Loucy (cell line): Measurements from ENCODE around the gene USP31.

Experiments used
- H2AFZ ChIP-seq: fragments of 200-600 bp; sonication (generic); 2 replicates; pipeline ENCODE4 v1.6.0; 2016; ENCODE audit warnings: antibody characterized with exemption, mild to moderate bottlenecking, low read length, moderate library complexity
- H3F3A ChIP-seq: fragments of 200-600 bp; 2 replicates; pipeline ENCODE4 v1.6.0; 2016; ENCODE audit warnings: antibody characterized with exemption, low read depth, mild to moderate bottlenecking
- H3K27me3 ChIP-seq: fragments of 200-600 bp; sonication (generic); 2 replicates; pipeline ENCODE4 v1.6.1; 2014; ENCODE audit warnings: low read length, mild to moderate bottlenecking; ENCODE audit not compliant: insufficient read depth, poor library complexity, severe bottlenecking
- H3K36me3 ChIP-seq: fragments of 200-600 bp; sonication (generic); 2 replicates; pipeline ENCODE4 v1.6.1; 2016; ENCODE audit warnings: low read length; ENCODE audit not compliant: insufficient read depth
- H3K4me1 ChIP-seq: fragments of 200-600 bp; sonication (generic); 2 replicates; pipeline ENCODE4 v1.5.1; 2014; ENCODE audit warnings: low read length, mild to moderate bottlenecking; ENCODE audit not compliant: insufficient read depth, poor library complexity, severe bottlenecking
- H3K4me2 ChIP-seq: fragments of 200-600 bp; sonication (generic); 2 replicates; pipeline ENCODE4 v1.6.0; 2014; ENCODE audit warnings: antibody characterized with exemption, low read length, low read depth, mild to moderate bottlenecking; ENCODE audit not compliant: poor library complexity, severe bottlenecking
- H3K4me3 ChIP-seq: fragments of 200-600 bp; sonication (generic); 2 replicates; pipeline ENCODE4 v1.5.1; 2014; ENCODE audit warnings: low read length, mild to moderate bottlenecking, mixed read lengths; ENCODE audit not compliant: poor library complexity, severe bottlenecking
- H3K79me2 ChIP-seq: fragments of 200-600 bp; sonication (generic); 2 replicates; pipeline ENCODE4 v1.6.1; 2014; ENCODE audit warnings: low read length; ENCODE audit not compliant: insufficient read depth
- H3K9ac ChIP-seq: fragments of 200-600 bp; sonication (generic); 2 replicates; pipeline ENCODE4 v1.6.0; 2014; ENCODE audit warnings: mild to moderate bottlenecking, low read depth, low read length, moderate library complexity; ENCODE audit not compliant: poor library complexity, severe bottlenecking
- H3K9me2 ChIP-seq: fragments of 200-600 bp; sonication (generic); replicated peaks from 2 replicates; pipeline ENCODE4 v1.6.1; 2016; ENCODE audit warnings: low read depth, low read length, mixed read lengths
- H3K9me3 ChIP-seq: fragments of 200-600 bp; sonication (generic); 2 replicates; pipeline ENCODE4 v1.6.1; 2014; ENCODE audit warnings: mild to moderate bottlenecking, antibody characterized with exemption, low read length, low read depth; ENCODE audit not compliant: insufficient read depth
- H4K20me1 ChIP-seq: fragments of 200-600 bp; sonication (generic); 2 replicates; pipeline ENCODE4 v1.6.0; 2014; ENCODE audit warnings: antibody characterized with exemption, low read length, mild to moderate bottlenecking; ENCODE audit not compliant: insufficient read depth, poor library complexity, severe bottlenecking
- EZH2phosphoT487 ChIP-seq: fragments of 200-600 bp; IDR thresholded peaks from 2 replicates; pipeline ENCODE4 v1.6.1; 2018; ENCODE audit warnings: antibody characterized with exemption, mild to moderate bottlenecking, moderate library complexity, borderline replicate concordance
- TF ChIP-seq, protein P1 (sequence below): fragments of 200-600 bp; sonication (generic); conservative IDR thresholded peaks from 2 replicates; pipeline ENCODE4 v1.5.1; 2014; ENCODE audit warnings: mild to moderate bottlenecking, antibody characterized with exemption, low read length

Gene USP31

DNA sequence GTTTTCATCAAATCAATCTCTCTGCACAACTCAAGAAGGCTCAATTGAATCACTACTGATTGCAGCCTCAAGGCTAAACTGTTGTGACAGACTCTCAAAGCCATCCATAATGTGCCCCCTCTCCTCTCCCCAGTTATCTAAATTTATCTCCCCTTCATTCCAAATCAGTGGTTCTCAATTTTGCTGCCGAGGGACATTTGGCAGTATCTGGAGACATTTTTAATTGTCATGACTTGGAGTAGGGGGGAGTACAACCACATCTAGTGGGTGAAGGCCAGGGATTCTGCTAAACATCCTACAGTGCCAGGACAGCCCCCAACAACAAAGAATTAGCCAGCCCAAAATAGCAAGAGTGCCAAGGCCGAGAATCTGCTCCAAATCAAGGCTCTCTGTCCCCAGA is 9.1 kb downstream of the USP31 start:
- TF ChIP-seq, protein P1, sequence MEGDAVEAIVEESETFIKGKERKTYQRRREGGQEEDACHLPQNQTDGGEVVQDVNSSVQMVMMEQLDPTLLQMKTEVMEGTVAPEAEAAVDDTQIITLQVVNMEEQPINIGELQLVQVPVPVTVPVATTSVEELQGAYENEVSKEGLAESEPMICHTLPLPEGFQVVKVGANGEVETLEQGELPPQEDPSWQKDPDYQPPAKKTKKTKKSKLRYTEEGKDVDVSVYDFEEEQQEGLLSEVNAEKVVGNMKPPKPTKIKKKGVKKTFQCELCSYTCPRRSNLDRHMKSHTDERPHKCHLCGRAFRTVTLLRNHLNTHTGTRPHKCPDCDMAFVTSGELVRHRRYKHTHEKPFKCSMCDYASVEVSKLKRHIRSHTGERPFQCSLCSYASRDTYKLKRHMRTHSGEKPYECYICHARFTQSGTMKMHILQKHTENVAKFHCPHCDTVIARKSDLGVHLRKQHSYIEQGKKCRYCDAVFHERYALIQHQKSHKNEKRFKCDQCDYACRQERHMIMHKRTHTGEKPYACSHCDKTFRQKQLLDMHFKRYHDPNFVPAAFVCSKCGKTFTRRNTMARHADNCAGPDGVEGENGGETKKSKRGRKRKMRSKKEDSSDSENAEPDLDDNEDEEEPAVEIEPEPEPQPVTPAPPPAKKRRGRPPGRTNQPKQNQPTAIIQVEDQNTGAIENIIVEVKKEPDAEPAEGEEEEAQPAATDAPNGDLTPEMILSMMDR = no peak
- no peak for TF ChIP-seq EZH2phosphoT487
- Histone ChIP-seq H3K27me3 (no peaks in the 10 kb centered on the region), H3K4me3 (no peak overlapping the region), H3F3A (no peaks in the 10 kb centered on the region), H3K9ac (no peak overlapping the region), H3K4me2 (no peak overlapping the region), H3K9me3 (no peaks in the 10 kb centered on the region; the same call in 1 of the 2 replicates), H4K20me1 (peaks cover 8% of the 10 kb centered on the region), H3K9me2 (no peaks in the 10 kb centered on the region), H3K36me3 (no peaks in the 10 kb centered on the region), H3K79me2 (peaks cover 35% of the 10 kb centered on the region), H2AFZ (no peak overlapping the region), H3K4me1 (peaks cover 13% of the 10 kb centered on the region)

DNA sequence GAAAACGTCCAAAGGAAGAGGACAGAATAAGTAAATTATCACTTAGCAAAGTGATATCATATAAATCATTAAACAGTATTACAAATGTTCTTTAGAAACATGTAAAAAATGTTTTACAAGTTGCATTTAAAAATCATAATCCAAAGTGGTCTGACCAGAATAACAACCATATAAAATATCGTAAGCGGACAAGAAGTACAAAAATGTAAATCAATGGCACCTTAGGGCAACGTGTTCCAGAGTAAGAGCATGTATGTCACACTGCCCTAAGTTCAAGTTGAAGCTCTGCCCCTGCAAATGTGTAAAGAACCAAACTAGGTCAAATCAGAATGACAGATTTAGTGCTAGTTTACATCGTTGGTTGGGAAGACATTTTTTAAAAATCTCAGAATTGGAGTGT is 11.4 kb downstream of the USP31 start:
- H3K79me2 ChIP-seq = peaks cover 40% of the 10 kb centered on the region
- no peaks in the 10 kb centered on the region for H3K9me2 ChIP-seq
- no peak overlapping the region for H3K9ac ChIP-seq
- H3K4me1 ChIP-seq = peaks cover 11% of the 10 kb centered on the region
- no peaks in the 10 kb centered on the region for H3K36me3 ChIP-seq
- no peaks in the 10 kb centered on the region for H3K27me3 ChIP-seq
- no peak overlapping the region for H3K4me3 ChIP-seq
- H4K20me1 ChIP-seq = no peaks in the 10 kb centered on the region
- H2AFZ ChIP-seq = no peak overlapping the region
- no peaks in the 10 kb centered on the region for H3F3A ChIP-seq
- H3K9me3 ChIP-seq = no peaks in the 10 kb centered on the region; the same call in 1 of the 2 replicates
- TF ChIP-seq, protein P1 = no peak
- no peak for TF ChIP-seq EZH2phosphoT487
- H3K4me2 ChIP-seq = no peak overlapping the region

DNA sequence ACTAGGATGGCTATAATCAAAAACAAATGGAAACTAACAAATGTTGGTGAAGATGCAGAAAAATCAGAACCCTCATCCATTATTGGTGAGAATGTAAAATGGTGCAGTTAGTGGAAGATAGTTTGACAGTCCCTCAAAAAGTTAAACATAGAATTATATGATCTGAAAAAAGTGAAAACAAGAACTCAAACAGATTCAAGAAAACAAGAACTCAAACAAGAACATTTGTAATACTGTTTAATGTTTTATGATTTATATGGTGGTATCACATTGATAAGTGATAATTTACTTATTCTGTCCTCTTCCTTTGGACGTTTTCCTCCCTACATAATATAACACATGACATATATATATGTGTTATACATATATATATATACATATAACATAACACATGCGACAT is 12.0 kb downstream of the USP31 start:
- no peak overlapping the region for H3K4me3 ChIP-seq
- no peak overlapping the region for H3K4me2 ChIP-seq
- no peaks in the 10 kb centered on the region for H3K27me3 ChIP-seq
- no peaks in the 10 kb centered on the region for H4K20me1 ChIP-seq
- no peaks in the 10 kb centered on the region for H3F3A ChIP-seq
- H3K36me3 ChIP-seq = no peaks in the 10 kb centered on the region
- peaks cover 17% of the 10 kb centered on the region for H3K4me1 ChIP-seq
- H3K9me3 ChIP-seq = no peaks in the 10 kb centered on the region; the same call in 1 of the 2 replicates
- no peak overlapping the region for H3K9ac ChIP-seq
- peaks cover 34% of the 10 kb centered on the region for H3K79me2 ChIP-seq
- no peaks in the 10 kb centered on the region for H3K9me2 ChIP-seq
- TF ChIP-seq EZH2phosphoT487 = no peak
- TF ChIP-seq, protein P1 = no peak
- H2AFZ ChIP-seq = no peak overlapping the region
